Activated naive CD4-positive, alpha-beta T cell treated with anti-CD3 and anti-CD28 coated beads, Interleukin-2, amount 50 U/mL, for 24 hours (primary cell): ENCODE measurements around the gene OAF.

Source experiments
- H3K27ac Mint-ChIP-seq: one replicate; pipeline ENCODE4 v1.8.0; 2021; ENCODE audit warnings: mild to moderate bottlenecking, mixed read lengths
- H3K27me3 Mint-ChIP-seq: one replicate; pipeline ENCODE4 v1.8.0; 2021; ENCODE audit warnings: mixed read lengths
- H3K36me3 Mint-ChIP-seq: one replicate; pipeline ENCODE4 v1.8.0; 2021; ENCODE audit warnings: mixed read lengths
- H3K4me1 Mint-ChIP-seq: one replicate; pipeline ENCODE4 v1.8.0; 2021; ENCODE audit warnings: mixed read lengths
- H3K4me3 Mint-ChIP-seq: one replicate; pipeline ENCODE4 v1.8.0; 2021; ENCODE audit warnings: mild to moderate bottlenecking, mixed read lengths
- H3K9me3 Mint-ChIP-seq: one replicate; pipeline ENCODE4 v1.8.0; 2021; ENCODE audit warnings: mixed read lengths

OAF gene

DNA sequence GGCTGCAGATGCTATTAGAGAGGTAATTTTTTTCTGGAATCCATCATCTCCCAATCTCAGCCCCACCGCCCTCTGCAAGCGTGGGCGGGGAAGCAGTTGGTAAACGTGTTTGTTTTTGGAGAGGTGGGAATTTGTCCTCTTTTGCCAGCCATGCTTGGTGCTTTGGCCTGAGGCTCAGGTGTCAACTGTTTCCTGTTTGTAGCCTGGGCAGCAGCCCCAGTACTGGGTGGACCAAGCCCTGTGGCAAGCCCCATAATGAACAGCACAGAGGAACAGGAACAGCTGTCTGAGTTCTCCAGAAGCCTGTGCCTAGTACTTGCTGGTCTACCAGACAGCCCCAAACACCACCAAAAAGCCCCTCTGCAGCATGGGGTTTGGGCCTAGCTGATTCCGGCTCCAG is 68.7 kb downstream of the OAF start:
- Mint-ChIP-seq H3K36me3 (no peaks in the 10 kb centered on the region), H3K4me1 (no peaks in the 10 kb centered on the region), H3K27ac (no peak overlapping the region), H3K9me3 (no peaks in the 10 kb centered on the region), H3K27me3 (peaks cover 1% of the 10 kb centered on the region), H3K4me3 (no peak overlapping the region)
